Muscle of arm (tissue), 14 donors: ENCODE data around the gene ZNF140. TPM values are rescaled to one million over a fixed set of nuclear protein-coding genes. Genes with fewer than 3 reads are reported as not detected.

Experiments used
- DNase-seq: peaks from one replicate; pipeline ENCODE4 v3.0.0-alpha.2; 2013
- long read RNA-seq, 11 donors: transcript quantifications; one replicate each; lab custom pipeline, GENCODE V29; 2026
- polyA plus RNA-seq, 12 donors: library from polyadenylated mRNA; unstranded; fragments of 120-200 nt; gene quantifications; one replicate each; pipeline ENCODE4 v1.2.1, GENCODE V29; 2013; ENCODE audit not compliant: insufficient read length in 12 of 12

Gene ZNF140
- polyA plus RNA-seq: 10 to 100 TPM in 10 of 12 donors, 1 to 10 TPM in 1, not detected in 1; 9.4 to 23.0 (median 16.3) TPM
- long read RNA-seq, donor 1, partial matches to known transcripts: 5 of 13 reads
- long read RNA-seq, donor 1, other reads (novel, unspliced or antisense): 0 of 13 reads
- long read RNA-seq, donor 2, partial matches to known transcripts: 0 of 2 reads
- long read RNA-seq, donor 2, other reads (novel, unspliced or antisense): 0 of 2 reads
- long read RNA-seq, donor 3, partial matches to known transcripts: 0 of 3 reads
- long read RNA-seq, donor 3, other reads (novel, unspliced or antisense): 0 of 3 reads
- long read RNA-seq, donor 4, partial matches to known transcripts: 0 of 3 reads
- long read RNA-seq, donor 4, other reads (novel, unspliced or antisense): 0 of 3 reads
- long read RNA-seq, donor 5: 0 reads
- long read RNA-seq, donor 6, partial matches to known transcripts: 0 of 4 reads
- long read RNA-seq, donor 6, other reads (novel, unspliced or antisense): 0 of 4 reads
- long read RNA-seq, donor 7, partial matches to known transcripts: 0 of 1 reads
- long read RNA-seq, donor 7, other reads (novel, unspliced or antisense): 0 of 1 reads
- long read RNA-seq, donor 8, transcript ZNF140-202 (5 exons, 3,550 nt): major isoform, 7 of 8 reads
- long read RNA-seq, donor 8, partial matches to known transcripts: 0 of 8 reads
- long read RNA-seq, donor 8, other reads (novel, unspliced or antisense): 0 of 8 reads
- long read RNA-seq, donor 9, partial matches to known transcripts: 0 of 2 reads
- long read RNA-seq, donor 9, other reads (novel, unspliced or antisense): 0 of 2 reads
- long read RNA-seq, donor 10, partial matches to known transcripts: 0 of 3 reads
- long read RNA-seq, donor 10, other reads (novel, unspliced or antisense): 0 of 3 reads
- long read RNA-seq, donor 11, partial matches to known transcripts: 0 of 4 reads
- long read RNA-seq, donor 11, other reads (novel, unspliced or antisense): 0 of 4 reads

- peak; percentile 98 for DNase-seq
Measured at GRCh38 chr12:133080368-133081158, at the start of gene ZNF140. ZNF140 (plus strand) TSS chr12:133080923; CDS start chr12:133081321, 398 bp downstream.

GRCh38 chr12:133037207-133038005 is 43.3 kb upstream of the ZNF140 start, which contains the start of gene ZNF84:
ZNF84 (plus strand) TSS chr12:133037509; CDS start chr12:133041468, 3,959 bp downstream.
- peak; percentile 97 for DNase-seq

- no peak for DNase-seq
Measured at GRCh38 chr12:133038118-133038709, 42.5 kb upstream of the ZNF140 start.

DNA sequence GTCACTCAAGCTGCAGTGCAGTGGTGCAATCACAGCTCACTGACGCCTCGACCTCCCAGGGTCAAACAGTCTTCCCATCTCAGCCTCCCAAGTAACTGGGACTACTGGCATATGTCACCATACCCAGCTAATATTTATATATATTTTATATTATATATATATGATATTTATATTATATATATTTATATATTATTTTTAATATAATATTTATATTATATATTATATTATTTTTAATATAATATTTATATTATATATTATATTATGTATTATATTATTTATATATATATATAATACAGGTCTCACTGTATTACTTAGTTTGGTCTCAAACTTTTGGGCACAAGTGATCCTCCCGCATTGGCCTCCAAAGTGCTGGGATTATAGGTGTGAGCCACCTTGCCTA is 34.0 kb upstream of the ZNF140 start:
- DNase-seq: no peak

DNA sequence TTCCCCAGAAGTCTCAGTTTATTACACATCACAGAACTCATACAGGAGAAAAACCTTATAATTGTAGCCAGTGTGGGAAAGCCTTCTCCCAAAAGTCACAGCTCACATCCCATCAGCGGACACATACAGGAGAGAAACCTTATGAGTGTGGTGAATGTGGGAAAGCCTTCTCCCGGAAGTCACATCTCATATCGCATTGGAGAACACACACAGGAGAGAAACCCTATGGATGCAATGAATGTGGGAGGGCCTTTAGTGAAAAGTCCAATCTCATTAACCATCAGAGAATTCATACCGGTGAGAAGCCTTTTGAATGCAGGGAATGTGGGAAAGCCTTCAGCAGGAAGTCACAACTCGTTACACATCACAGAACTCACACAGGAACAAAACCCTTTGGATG is 23.3 kb upstream of the ZNF140 start:
- DNase-seq: no peak

DNA sequence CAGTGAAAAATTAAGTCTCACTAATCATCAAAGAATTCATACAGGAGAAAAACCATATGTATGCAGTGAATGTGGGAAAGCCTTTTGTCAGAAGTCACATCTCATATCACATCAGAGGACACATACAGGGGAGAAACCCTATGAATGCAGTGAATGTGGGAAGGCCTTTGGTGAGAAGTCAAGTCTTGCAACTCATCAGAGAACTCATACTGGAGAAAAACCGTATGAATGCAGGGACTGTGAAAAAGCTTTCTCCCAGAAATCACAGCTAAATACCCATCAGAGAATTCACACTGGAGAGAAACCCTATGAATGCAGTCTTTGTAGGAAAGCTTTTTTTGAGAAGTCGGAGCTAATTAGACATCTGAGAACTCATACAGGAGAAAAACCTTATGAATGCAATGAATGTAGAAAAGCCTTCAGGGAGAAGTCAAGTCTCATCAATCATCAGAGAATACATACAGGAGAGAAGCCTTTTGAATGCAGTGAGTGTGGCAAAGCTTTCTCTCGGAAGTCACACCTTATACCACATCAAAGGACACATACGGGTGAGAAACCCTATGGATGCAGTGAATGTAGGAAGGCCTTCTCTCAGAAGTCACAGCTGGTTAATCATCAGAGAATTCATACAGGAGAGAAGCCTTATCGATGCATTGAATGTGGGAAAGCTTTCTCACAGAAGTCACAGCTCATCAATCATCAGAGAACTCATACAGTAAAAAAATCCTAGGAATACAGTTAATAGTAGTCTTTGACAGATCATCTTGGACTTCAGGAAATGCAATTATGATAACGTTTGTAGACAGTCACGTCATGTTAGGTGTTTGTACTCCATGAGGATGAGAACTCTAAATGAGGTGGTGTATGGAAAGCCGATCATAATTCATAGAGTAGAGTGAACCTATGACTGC is 22.3 kb upstream of the ZNF140 start:
- no peak for DNase-seq

GRCh38 chr12:133061954-133062353 is 18.8 kb upstream of the ZNF140 start:
- no peak for DNase-seq

GRCh38 chr12:133063556-133063955 is 17.2 kb upstream of the ZNF140 start:
- no peak for DNase-seq

DNA sequence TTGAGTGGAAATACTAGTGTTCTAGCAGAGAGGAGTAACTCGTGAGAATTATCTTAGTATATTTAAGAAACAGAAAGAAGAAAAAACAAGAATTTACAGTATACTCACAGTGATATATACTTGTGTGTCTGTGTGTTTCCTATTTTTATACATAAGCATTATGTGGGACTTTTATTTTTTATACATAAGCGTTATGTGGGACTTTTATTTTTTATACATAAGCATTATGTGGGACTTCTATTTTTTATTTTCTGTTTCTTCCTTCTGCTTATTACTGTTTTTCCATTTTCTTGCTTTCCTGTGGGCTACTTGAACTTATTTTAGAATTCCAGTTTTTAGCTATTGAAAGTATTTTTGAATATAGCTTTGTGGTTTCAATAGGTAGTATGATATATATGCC is 6.9 kb upstream of the ZNF140 start:
- no peak for DNase-seq

DNA sequence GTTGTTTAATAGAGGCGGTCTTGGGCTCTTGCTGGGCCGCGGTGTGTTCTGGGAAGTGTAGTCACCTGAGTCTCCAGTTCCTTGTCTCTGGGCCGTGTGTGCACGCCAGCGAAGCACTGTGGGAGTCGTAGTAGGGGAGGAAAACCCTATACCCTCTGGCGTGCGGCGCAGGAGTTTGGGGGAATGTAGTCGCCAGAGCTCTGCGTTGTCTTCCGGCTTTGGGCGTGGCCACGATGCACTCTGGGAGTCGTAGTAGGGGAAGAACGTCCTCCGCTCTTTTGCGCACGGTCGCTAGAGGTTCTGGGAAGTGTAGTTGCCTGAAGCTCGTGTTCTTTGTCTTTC is 726 bp upstream of the ZNF140 start:
- peak; percentile 99 for DNase-seq

- peak; percentile 7 for DNase-seq
Measured at GRCh38 chr12:133081159-133081780, 547 bp downstream of the ZNF140 start.

DNA sequence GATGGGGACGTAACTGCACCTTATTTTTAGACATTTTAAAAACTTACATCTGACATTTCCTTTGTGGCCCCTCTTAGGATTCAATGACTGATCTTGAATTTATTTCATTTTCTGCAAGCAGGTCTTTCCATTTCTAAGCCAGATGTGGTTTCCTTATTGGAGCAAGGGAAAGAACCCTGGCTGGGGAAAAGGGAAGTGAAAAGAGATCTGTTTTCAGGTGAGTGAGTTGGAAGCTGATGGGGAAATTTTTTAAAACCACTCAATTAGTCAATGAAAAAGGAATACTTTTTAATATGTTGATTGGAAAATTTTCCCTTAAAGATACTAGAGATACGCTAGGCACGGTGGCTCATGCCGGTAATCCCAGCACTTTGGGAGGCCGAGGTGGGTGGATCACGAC is 2.6 kb downstream of the ZNF140 start:
- DNase-seq: no peak

DNA sequence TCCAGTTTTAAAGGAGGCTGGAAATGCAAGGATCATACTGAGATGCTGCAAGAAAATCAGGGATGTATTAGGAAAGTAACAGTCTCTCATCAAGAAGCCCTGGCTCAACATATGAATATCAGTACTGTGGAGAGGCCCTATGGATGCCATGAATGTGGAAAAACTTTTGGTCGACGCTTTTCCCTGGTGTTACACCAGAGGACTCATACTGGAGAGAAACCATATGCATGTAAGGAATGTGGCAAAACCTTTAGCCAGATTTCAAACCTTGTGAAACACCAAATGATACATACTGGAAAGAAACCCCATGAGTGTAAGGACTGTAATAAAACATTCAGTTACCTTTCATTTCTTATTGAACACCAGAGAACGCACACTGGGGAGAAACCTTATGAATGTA is 24.9 kb downstream of the ZNF140 start:
- no peak for DNase-seq

- DNase-seq: no peak
Measured at GRCh38 chr12:133106253-133106652, 25.5 kb downstream of the ZNF140 start.

- no peak for DNase-seq
Measured at GRCh38 chr12:133107121-133107520, 26.4 kb downstream of the ZNF140 start.

DNA sequence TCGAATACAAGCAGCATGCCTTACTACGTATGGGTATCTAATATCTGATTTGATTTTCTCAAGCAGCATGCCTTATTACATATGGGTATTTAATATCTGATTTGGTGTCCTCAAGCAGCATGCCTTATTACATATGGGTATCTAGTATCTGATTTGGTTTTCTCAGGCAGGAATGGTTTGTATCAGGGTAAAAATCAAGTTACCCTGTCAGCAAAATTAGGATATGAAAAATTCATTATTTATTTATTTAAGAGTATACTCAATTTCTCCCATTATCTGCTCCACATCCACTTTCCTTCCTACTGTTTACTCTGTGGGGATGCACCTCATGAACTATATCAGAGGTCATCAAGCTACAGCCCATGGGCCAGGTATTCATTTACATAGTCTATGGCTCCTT is 27.4 kb downstream of the ZNF140 start:
- DNase-seq: no peak

DNA sequence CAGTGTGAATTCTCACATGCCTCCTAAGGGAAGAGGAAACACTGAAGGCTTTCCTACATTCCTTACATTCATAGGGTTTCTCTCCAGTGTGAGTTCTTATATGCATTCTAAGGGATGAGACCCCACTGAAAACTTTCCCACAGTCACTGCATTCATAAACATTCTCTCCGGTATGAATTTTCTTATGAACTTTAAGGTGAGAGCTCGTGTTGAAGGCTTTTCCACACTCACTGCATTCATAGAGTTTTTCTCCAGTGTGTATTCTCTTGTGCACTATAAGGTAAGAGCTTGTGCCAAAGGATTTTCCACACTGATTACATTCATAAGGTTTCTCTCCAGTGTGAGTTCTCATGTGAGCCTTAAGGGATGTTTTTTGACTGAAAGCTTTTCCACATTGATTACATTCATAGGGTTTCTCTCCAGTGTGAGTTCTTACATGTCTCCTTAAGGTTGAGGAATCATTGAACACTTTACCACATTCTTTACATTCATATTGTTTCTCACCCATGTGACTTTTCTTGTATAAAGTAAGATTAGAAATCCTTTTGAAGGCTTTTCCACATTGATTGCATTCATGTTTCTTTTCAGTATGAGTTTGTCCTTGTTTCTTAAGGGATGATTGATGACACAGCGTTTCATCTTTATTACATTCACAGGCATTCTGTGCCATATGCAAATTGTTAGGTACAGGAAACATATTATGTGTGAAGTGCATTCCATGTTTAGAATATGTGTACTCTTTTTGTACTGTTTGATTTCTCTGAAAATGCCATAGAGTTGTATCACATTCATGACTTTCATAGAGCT is 39.9 kb downstream of the ZNF140 start:
- DNase-seq: no peak

GRCh38 chr12:133124674-133125073 is 44.0 kb downstream of the ZNF140 start:
- no peak for DNase-seq
